Fibroblast of skin of right biceps (primary cell): Measurements from ENCODE around the gene SLC22A25.
A peak's percentile ranks its signal among the peaks of the same experiment; 100 is the strongest.

Source experiments
- DNase-seq: peaks from one replicate; pipeline ENCODE4 v3.0.0-alpha.2; 2013

SLC22A25 gene

DNA sequence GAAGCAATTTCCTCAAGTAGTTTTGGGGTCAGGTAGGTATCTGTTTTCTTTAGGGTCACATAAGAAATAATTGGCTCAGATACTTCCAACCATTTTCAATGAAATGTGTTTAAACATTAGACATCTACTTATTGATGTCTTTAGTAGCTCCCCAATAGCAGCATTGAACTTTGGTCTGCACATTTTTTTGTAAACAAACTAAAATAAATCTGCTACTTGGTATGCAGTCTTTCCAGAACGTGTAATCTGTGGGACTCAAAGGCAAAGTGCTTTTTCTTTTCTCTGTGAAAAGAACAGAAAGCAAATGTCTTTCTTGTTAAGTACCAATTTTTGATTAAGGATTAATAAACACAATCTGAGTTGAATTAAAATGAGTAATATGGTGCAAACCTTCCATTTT lies 13.6 kb downstream of the SLC22A25 start:
- DNase-seq = no peak

DNA sequence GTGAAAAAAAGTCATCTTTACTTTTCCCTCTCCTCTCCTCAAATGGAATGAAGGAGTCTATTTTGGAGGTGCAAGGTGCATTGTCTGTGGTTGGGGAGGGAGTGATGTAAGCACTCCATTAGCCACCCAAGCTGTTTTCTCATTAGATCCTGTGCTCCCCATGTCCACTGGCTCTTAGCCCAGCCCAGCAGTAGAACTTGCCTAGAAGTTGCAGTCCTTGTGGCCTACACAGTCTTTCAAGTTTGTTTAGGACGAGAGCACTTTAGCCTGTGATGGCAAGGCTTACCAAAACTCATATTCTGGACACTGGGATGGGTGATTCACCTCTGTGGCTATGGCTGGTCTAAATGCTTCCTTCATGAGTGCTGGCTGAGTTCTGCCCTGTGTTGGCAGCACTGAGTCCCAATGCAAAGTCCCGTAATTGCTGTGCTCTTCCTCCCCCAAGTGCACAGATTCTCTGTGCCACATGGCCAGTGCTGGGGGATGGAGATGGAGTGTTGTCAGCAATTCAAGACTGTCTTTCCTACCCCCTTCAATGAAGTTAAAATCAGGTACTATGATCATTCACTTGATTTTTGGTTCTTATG lies 15.8 kb downstream of the SLC22A25 start:
- DNase-seq = no peak

DNA sequence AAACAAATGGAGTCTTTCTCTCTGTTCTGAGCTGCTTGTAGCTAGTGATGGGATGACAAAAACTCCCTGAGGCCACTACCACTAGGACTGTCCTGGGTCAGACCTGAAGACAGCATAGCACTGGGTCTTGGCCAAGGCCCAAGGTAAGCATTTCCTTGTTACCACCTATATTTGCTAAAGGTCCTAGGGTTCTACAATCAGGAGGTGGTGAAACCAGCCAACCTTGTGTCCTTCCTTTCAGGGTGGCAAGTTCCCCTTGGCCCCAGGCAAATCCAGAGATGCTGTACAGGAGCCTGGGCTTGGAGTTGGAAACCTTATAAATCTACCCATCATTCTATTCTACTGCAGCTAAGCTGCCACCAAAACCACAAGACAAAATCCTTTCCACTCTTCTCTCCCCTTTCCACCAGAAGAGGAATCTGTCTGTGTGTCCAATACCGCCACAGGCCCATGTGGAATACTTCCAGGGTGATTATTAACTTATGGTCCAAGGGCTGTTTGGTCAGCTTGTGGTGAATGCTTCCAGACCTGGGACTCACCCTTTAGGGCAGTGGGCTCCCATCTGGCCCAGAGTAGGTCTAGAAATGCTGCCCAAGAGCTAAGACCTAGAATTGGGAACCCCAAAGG lies 16.8 kb downstream of the SLC22A25 start:
- no peak for DNase-seq

DNA sequence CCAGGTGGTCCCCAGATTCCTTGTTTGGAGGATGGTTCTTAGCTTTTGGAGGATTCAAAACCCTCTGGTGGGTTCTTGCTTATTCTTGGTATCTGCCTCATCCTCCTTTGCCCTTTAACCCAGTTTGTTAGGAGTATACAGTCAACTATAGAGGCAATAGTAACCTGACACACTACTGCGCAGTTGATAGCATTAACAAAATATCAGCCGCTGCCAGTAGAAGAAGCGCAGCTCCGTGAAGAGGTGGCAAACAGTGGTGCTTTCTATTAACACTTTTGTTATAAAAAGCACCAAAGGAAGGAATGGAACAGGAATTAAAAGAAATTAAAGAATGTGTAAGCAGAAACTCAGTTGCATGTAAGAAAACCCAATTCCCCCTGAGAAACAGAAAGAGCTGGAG lies 29.3 kb downstream of the SLC22A25 start:
- DNase-seq = no peak

DNA sequence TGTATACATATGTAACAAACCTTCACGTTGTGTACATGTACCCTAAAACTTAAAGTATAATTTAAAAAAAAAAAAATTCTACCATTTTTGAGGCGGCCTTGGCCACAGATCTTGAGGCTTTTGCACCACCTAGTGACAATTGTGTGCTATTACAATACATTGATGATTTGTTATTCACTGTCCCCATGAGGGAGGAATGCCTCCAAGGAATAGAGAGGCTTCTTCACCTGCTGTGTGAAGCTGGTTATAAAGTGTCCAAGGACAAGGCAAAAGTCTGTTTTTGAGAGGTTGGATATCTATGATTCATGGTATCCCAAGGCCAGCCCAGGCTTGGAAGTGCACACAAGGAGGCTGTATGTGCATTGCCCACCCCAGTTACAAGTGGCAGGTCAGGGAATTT lies 30.7 kb downstream of the SLC22A25 start:
- DNase-seq = peak; percentile 22

DNA sequence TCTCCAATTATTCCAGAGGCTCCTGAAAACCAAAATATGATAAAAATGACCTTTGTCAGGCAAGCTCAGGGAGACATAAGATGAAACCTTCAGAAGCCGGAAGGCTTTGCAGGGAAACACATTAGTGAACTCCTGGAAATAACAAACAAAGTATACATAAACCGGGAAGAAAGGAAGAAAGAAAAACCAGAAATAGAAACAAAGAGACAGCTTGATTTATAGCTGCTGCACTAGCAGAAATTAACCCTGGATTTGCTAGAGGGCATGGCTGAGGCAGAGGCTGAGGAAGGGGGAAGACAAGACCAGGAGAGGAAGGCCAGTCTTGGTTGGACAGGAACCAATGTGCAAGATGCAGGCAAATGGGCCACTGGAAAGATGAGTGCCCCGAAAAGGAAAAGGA lies 33.3 kb downstream of the SLC22A25 start:
- DNase-seq = no peak
